HG02943 (cell line): ENCODE measurements around the gene FAM83C.

Experiments
- ATAC-seq: cut with Tn5 transposase; IDR thresholded peaks from one replicate; pipeline ENCODE4 v1.9.1; 2021; ENCODE audit warnings: mild to moderate bottlenecking, low read depth, moderate library complexity; ENCODE audit not compliant: unreplicated experiment

Gene FAM83C

GRCh38 chr20:35240811-35241293 is 51.4 kb downstream of the FAM83C start:
- ATAC-seq, result no peak

GRCh38 chr20:35240083-35240810 is 52.0 kb downstream of the FAM83C start:
- ATAC-seq, result no peak

DNA sequence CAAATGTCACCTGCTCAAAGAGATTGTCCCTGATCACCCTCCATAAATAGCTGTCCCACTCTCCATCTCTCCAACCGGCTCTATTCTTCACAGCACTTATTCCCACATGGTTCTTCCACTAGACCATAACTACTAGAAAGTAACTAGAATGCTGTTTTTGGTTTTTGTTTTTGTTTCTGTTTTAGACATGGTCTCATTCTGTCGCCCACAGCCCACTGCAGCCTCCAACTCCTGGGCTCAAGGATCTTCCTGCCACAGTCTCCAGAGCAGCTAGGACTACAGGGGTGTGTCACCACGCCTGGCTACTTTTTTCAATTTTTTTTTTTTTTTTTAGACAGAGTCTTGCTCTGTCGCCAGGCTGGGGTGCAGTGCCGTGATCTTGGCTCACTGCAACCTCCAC is 53.5 kb downstream of the FAM83C start:
- ATAC-seq, result no peak

DNA sequence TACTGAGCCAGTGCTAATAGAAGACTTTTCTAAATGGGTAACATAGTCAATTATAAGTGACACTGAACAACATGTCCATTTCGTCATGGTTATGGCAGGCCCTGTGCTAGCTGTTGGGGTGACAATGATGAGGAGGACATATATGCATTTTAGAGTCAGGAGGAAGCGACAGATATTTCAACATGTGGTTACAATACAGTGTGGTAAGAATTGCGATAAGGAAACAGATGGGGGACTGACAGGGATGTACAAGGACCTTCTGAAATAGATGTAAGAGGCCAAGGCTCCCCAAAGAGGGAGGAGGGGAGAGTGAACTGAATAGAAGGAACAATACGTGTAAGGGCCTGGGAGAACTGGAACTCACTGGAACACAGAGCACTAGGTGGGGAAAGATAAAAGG is 54.1 kb downstream of the FAM83C start:
- ATAC-seq, result no peak

DNA sequence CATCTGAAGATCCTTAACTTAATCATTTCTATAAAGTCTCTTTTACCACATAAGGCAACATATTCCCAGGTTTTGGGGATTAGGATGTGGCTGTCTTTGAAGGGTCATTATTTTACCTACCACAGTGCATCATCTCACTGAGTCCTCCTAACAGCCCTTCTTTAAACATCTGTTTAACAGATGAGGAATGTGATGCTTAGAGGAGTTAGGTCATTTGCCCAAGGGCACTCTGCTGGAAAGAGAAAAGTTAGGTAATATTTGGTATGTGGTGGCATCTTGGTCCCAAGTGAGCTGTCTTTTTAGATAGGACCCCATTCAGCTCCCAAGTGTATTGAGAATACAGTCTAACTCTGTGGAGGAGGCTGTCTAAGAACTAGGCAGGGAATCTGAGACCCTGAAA is 54.7 kb downstream of the FAM83C start:
- ATAC-seq, result no peak

- ATAC-seq, result no peak
These were observed 56.3 kb downstream of the FAM83C start for GRCh38 chr20:35235881-35236280.
